Measurements from ENCODE around the gene OR1L8.

DNA sequence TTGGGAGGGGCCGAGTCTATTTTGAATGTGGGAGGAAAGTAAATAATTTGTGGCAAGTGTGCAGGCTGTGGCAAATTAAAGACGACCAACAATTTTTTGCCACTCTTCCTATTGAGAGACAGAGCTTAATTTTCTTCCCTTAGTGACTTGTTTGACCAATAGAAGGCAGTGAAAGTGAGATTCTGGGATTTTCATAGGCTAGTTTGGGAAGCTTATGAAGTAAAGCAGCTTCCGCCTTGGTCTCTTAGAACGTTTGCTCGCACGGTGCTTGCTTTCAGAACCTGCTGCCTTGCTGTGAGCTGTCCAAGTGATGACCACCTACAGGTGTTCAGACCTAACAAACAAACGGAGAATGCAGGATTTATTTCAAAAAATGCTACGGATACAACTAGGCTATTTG is 37.0 kb downstream of the OR1L8 start:
- TF ChIP-seq EZH2 (IDR thresholded peaks at IDR 0.05; ENCODE audit: low read depth, unreplicated experiment): no peak
- TF ChIP-seq, protein P1, sequence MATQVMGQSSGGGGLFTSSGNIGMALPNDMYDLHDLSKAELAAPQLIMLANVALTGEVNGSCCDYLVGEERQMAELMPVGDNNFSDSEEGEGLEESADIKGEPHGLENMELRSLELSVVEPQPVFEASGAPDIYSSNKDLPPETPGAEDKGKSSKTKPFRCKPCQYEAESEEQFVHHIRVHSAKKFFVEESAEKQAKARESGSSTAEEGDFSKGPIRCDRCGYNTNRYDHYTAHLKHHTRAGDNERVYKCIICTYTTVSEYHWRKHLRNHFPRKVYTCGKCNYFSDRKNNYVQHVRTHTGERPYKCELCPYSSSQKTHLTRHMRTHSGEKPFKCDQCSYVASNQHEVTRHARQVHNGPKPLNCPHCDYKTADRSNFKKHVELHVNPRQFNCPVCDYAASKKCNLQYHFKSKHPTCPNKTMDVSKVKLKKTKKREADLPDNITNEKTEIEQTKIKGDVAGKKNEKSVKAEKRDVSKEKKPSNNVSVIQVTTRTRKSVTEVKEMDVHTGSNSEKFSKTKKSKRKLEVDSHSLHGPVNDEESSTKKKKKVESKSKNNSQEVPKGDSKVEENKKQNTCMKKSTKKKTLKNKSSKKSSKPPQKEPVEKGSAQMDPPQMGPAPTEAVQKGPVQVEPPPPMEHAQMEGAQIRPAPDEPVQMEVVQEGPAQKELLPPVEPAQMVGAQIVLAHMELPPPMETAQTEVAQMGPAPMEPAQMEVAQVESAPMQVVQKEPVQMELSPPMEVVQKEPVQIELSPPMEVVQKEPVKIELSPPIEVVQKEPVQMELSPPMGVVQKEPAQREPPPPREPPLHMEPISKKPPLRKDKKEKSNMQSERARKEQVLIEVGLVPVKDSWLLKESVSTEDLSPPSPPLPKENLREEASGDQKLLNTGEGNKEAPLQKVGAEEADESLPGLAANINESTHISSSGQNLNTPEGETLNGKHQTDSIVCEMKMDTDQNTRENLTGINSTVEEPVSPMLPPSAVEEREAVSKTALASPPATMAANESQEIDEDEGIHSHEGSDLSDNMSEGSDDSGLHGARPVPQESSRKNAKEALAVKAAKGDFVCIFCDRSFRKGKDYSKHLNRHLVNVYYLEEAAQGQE (IDR thresholded peaks at IDR 0.05; ENCODE audit: unreplicated experiment): no peak
- TF ChIP-seq, protein P2, sequence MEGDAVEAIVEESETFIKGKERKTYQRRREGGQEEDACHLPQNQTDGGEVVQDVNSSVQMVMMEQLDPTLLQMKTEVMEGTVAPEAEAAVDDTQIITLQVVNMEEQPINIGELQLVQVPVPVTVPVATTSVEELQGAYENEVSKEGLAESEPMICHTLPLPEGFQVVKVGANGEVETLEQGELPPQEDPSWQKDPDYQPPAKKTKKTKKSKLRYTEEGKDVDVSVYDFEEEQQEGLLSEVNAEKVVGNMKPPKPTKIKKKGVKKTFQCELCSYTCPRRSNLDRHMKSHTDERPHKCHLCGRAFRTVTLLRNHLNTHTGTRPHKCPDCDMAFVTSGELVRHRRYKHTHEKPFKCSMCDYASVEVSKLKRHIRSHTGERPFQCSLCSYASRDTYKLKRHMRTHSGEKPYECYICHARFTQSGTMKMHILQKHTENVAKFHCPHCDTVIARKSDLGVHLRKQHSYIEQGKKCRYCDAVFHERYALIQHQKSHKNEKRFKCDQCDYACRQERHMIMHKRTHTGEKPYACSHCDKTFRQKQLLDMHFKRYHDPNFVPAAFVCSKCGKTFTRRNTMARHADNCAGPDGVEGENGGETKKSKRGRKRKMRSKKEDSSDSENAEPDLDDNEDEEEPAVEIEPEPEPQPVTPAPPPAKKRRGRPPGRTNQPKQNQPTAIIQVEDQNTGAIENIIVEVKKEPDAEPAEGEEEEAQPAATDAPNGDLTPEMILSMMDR (conservative IDR thresholded peaks at IDR 0.05; ENCODE audit: low read depth in 2 of 2): no peak
- no peak for TF ChIP-seq NANOG (IDR thresholded peaks at IDR 0.05; ENCODE audit: borderline replicate concordance)
- TF ChIP-seq POLR2AphosphoS5 (IDR thresholded peaks at IDR 0.05; ENCODE audit: low read depth): no peak
- no peak for TF ChIP-seq JUNB (IDR thresholded peaks at IDR 0.05; ENCODE audit: unreplicated experiment)
- TF ChIP-seq EZH2phosphoT487 (IDR thresholded peaks at IDR 0.05; ENCODE audit: unreplicated experiment): no peak
- no peak for TF ChIP-seq CREB1 (CRISPR knock-in tag; IDR thresholded peaks at IDR 0.05; ENCODE audit: low read depth)
- TF ChIP-seq ZNF114 (CRISPR knock-in tag; IDR thresholded peaks at IDR 0.05): no peak
- no peak for TF ChIP-seq ETS1 (IDR thresholded peaks at IDR 0.05)
- TF ChIP-seq ZNF331 (CRISPR knock-in tag; IDR thresholded peaks at IDR 0.05; ENCODE audit: low read depth): no peak
- TF ChIP-seq, protein P3, sequence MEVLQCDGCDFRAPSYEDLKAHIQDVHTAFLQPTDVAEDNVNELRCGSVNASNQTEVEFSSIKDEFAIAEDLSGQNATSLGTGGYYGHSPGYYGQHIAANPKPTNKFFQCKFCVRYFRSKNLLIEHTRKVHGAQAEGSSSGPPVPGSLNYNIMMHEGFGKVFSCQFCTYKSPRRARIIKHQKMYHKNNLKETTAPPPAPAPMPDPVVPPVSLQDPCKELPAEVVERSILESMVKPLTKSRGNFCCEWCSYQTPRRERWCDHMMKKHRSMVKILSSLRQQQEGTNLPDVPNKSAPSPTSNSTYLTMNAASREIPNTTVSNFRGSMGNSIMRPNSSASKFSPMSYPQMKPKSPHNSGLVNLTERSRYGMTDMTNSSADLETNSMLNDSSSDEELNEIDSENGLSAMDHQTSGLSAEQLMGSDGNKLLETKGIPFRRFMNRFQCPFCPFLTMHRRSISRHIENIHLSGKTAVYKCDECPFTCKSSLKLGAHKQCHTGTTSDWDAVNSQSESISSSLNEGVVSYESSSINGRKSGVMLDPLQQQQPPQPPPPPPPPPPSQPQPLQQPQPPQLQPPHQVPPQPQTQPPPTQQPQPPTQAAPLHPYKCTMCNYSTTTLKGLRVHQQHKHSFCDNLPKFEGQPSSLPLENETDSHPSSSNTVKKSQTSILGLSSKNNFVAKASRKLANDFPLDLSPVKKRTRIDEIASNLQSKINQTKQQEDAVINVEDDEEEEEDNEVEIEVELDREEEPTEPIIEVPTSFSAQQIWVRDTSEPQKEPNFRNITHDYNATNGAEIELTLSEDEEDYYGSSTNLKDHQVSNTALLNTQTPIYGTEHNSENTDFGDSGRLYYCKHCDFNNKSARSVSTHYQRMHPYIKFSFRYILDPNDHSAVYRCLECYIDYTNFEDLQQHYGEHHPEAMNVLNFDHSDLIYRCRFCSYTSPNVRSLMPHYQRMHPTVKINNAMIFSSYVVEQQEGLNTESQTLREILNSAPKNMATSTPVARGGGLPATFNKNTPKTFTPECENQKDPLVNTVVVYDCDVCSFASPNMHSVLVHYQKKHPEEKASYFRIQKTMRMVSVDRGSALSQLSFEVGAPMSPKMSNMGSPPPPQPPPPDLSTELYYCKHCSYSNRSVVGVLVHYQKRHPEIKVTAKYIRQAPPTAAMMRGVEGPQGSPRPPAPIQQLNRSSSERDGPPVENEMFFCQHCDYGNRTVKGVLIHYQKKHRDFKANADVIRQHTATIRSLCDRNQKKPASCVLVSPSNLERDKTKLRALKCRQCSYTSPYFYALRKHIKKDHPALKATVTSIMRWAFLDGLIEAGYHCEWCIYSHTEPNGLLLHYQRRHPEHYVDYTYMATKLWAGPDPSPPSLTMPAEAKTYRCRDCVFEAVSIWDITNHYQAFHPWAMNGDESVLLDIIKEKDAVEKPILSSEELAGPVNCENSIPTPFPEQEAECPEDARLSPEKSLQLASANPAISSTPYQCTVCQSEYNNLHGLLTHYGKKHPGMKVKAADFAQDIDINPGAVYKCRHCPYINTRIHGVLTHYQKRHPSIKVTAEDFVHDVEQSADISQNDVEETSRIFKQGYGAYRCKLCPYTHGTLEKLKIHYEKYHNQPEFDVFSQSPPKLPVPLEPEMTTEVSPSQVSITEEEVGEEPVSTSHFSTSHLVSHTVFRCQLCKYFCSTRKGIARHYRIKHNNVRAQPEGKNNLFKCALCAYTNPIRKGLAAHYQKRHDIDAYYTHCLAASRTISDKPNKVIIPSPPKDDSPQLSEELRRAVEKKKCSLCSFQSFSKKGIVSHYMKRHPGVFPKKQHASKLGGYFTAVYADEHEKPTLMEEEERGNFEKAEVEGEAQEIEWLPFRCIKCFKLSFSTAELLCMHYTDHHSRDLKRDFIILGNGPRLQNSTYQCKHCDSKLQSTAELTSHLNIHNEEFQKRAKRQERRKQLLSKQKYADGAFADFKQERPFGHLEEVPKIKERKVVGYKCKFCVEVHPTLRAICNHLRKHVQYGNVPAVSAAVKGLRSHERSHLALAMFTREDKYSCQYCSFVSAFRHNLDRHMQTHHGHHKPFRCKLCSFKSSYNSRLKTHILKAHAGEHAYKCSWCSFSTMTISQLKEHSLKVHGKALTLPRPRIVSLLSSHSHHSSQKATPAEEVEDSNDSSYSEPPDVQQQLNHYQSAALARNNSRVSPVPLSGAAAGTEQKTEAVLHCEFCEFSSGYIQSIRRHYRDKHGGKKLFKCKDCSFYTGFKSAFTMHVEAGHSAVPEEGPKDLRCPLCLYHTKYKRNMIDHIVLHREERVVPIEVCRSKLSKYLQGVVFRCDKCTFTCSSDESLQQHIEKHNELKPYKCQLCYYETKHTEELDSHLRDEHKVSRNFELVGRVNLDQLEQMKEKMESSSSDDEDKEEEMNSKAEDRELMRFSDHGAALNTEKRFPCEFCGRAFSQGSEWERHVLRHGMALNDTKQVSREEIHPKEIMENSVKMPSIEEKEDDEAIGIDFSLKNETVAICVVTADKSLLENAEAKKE (CRISPR knock-in tag; IDR thresholded peaks at IDR 0.05): no peak
